Measurements from ENCODE around the gene RAB11FIP4. TPM values are rescaled to one million over a fixed set of nuclear protein-coding genes. Genes with fewer than 3 reads are reported as not detected.
A peak's percentile ranks its signal among the peaks of the same experiment; 100 is the strongest.

Gene RAB11FIP4
- total RNA-seq, 3 donors from 2014 or later, result 1.9 to 18.7 (median 11.8) TPM

DNA sequence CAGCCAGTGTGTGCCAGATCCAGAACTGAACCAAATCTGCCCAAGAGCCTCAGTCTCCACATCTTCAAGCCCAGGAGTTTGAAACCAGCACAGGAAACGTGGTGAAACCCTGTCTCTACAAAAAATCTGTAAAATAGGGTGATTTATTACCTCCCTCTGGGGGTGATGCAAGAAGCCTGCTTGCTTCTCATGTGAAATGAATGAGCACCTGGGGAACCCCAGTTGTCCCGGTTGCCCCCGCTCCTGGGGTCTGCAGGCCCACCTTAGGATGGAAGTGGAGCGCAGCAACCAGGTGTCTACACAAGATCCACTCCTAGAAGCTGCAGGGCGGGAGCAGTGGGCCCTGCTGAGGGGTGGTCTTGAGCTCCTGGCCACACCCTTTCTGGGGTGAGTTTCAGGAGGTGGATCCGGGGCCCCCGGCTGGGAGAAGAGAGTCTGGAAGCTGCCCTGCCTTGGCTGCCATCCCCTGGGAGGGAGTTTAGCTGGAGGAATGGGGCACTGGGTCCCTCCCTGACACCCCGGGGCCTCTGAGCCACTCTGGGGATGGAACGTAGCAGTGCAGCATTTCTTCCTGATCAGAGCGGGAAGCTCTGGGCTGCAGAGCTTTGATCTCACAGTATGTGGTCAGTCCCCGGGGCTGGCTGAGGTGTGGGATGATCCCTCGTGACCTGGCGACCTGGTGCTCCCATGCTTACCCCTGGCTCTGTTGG is 117.8 kb downstream of the RAB11FIP4 start:
- TF ChIP-seq, protein P1, sequence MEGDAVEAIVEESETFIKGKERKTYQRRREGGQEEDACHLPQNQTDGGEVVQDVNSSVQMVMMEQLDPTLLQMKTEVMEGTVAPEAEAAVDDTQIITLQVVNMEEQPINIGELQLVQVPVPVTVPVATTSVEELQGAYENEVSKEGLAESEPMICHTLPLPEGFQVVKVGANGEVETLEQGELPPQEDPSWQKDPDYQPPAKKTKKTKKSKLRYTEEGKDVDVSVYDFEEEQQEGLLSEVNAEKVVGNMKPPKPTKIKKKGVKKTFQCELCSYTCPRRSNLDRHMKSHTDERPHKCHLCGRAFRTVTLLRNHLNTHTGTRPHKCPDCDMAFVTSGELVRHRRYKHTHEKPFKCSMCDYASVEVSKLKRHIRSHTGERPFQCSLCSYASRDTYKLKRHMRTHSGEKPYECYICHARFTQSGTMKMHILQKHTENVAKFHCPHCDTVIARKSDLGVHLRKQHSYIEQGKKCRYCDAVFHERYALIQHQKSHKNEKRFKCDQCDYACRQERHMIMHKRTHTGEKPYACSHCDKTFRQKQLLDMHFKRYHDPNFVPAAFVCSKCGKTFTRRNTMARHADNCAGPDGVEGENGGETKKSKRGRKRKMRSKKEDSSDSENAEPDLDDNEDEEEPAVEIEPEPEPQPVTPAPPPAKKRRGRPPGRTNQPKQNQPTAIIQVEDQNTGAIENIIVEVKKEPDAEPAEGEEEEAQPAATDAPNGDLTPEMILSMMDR (IDR thresholded peaks at IDR 0.05), result no peak
- TF ChIP-seq POLR2A (IDR thresholded peaks at IDR 0.05) (no peak), POLR2AphosphoS5 (IDR thresholded peaks at IDR 0.05) (no peak)
- intact Hi-C loops (cut with DNase I; ENCODE audit: low total_unique reads), result no loop called here
- Histone ChIP-seq H3K4me1 (no peaks in the 10 kb centered on the region), H3K27me3 (peaks cover 0 to 3% of the 10 kb centered on the region in 2 donors), H3K27ac (peak overlapping the region in 1 of 2 donors; percentile 50), H3K9me3 (no peaks in the 10 kb centered on the region), H3K36me3 (no peaks in the 10 kb centered on the region), H3K4me3 (peak overlapping the region in 1 of 3 donors; percentile 4)
- DNase-seq (ENCODE audit: low spot score in 2 of 2), result no peak

DNA sequence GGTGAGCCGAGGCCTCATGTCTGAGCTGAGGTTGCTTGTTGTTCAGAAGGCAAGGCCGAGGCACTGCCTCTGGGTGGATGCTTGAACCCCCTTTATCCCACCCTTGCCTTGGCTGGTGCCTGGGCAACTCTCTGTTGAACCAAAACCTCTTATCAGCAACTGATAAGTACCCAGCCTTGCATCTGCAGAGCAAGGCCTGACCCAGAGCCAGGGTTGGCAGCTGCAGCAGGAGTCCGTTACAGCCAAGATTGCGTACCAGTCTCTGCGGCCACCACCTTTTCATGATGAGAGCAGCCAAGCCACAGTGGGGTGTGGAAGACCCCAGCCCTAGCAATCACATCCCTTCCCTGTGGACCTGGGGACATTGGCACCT is 118.3 kb downstream of the RAB11FIP4 start:
- no peak overlapping the region for H3K27ac ChIP-seq
- no peaks in the 10 kb centered on the region for H3K36me3 ChIP-seq
- DNase-seq (ENCODE audit: low spot score in 2 of 2), result no peak
- H3K4me3 ChIP-seq, result no peak overlapping the region
- H3K9me3 ChIP-seq, result no peaks in the 10 kb centered on the region
- TF ChIP-seq, protein P1 (IDR thresholded peaks at IDR 0.05), result no peak
- no peak for TF ChIP-seq POLR2A (IDR thresholded peaks at IDR 0.05)
- TF ChIP-seq POLR2AphosphoS5 (IDR thresholded peaks at IDR 0.05), result no peak
- intact Hi-C loops (cut with DNase I; ENCODE audit: low total_unique reads), result loop anchor here (1.0 kb wide), 1 partner anchor 32 kb away; no protein-coding TSS in a partner anchor
- H3K4me1 ChIP-seq, result no peaks in the 10 kb centered on the region
- peaks cover 0 to 3% of the 10 kb centered on the region in 2 donors for H3K27me3 ChIP-seq

DNA sequence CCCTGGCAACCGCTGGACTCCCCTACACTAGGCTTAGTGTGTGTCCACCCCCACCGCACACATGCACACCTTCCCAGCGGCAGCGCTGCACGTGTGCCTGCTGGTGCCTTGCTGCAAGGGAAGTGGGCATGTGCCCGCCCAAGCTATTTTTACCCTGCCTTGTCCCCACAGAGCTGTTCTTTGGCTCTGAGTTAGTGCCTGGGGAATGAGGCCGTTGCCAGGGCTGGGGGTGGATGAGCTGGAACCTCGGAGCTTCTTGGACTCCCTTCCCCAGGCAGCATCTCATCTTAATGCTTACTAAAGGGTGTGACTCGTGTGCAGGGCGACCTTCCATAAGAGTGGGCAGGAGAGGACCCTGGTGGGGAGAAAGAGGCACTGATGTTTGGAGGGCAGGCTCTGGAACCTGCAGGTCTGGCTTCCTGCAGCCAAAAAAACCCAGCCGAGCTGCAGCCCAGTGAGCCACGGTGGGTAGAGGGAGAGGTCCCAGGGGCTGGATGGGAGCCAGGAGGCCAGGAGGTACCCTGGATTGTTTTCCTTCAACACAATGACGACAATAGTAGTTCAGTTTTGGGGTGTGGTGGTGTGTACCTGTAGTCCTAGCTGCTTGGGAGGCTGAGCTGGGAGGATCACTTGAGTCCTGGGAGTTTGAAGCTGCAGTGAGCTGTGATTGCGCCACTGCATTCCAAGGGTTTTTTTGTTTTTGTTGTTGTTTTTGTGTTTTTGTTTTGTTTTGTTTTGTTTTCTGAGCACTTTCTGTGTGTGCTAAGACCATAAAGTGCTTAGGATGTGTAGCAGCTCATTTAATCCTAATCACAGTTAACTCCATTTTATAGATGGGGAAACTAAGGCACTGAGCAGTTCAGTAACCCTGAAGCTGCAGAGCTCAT is 119.1 kb downstream of the RAB11FIP4 start:
- Histone ChIP-seq H3K4me3 (no peak overlapping the region), H3K9me3 (no peaks in the 10 kb centered on the region), H3K27ac (no peak overlapping the region), H3K27me3 (peaks cover 0 to 3% of the 10 kb centered on the region in 2 donors), H3K4me1 (no peaks in the 10 kb centered on the region), H3K36me3 (no peaks in the 10 kb centered on the region)
- intact Hi-C loops (cut with DNase I; ENCODE audit: low total_unique reads), result loop anchor here (1.0 kb wide), 1 partner anchor 33 kb away; no protein-coding TSS in a partner anchor
- TF ChIP-seq POLR2AphosphoS5 (IDR thresholded peaks at IDR 0.05), result no peak
- TF ChIP-seq, protein P1 (IDR thresholded peaks at IDR 0.05), result no peak
- no peak for TF ChIP-seq POLR2A (IDR thresholded peaks at IDR 0.05)
- DNase-seq (ENCODE audit: low spot score in 2 of 2), result no peak

DNA sequence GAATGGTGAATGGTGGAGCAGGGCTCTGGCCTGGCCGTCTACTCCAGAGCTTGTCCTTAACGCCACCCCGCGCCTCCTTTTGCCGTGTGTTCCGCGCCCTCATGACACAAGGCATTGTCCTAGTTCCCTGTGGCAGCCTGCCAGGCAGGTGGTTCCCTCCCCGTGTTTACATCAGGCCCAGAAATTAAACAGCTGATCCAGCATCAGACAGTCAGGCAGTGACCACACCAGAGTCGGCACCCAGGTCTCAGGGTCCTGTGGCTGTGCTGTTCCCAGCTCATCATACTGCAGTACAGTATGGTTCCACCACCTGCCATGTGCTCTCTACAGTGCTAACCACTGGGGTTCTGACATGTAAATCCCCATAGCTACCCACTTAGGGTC is 119.7 kb downstream of the RAB11FIP4 start:
- DNase-seq (ENCODE audit: low spot score in 2 of 2), result peak in 1 of 2 donors; percentile 94
- H3K36me3 ChIP-seq, result no peaks in the 10 kb centered on the region
- H3K27me3 ChIP-seq, result peaks cover 0 to 3% of the 10 kb centered on the region in 2 donors
- intact Hi-C loops (cut with DNase I; ENCODE audit: low total_unique reads), result no loop called here
- no peak overlapping the region for H3K27ac ChIP-seq
- no peak overlapping the region for H3K4me3 ChIP-seq
- TF ChIP-seq, protein P1 (IDR thresholded peaks at IDR 0.05), result no peak
- TF ChIP-seq POLR2A (IDR thresholded peaks at IDR 0.05) (no peak), POLR2AphosphoS5 (IDR thresholded peaks at IDR 0.05) (no peak)
- H3K4me1 ChIP-seq, result no peaks in the 10 kb centered on the region
- no peaks in the 10 kb centered on the region for H3K9me3 ChIP-seq

DNA sequence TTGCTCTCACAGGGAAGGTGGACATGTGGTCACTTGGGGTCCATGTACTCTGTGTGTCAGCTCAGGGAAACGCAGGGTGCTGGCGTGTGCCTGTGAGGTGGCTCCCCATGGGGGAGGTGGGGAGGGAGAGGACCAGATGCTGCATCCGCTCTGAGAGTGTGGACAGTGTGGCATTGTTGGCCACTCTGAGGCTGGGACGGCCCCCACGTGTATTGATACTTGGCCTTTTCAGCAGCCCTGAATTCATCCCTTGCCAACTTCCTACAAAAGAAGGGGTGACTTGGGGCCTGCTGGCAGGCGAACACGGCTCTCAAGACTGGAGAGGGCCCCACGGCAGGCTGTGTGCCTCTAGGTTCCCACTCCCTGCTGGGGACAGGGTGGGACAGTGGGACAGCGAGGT is 120.1 kb downstream of the RAB11FIP4 start:
- no peak for TF ChIP-seq POLR2A (IDR thresholded peaks at IDR 0.05)
- intact Hi-C loops (cut with DNase I; ENCODE audit: low total_unique reads), result no loop called here
- H3K27me3 ChIP-seq, result peaks cover 0 to 3% of the 10 kb centered on the region in 2 donors

More for the DNA sequence above, 120.1 kb downstream of the RAB11FIP4 start:
- Histone ChIP-seq H3K4me1 (no peaks in the 10 kb centered on the region), H3K4me3 (no peak overlapping the region), H3K36me3 (no peaks in the 10 kb centered on the region), H3K27ac (no peak overlapping the region), H3K9me3 (no peaks in the 10 kb centered on the region)
- no peak for DNase-seq (ENCODE audit: low spot score in 2 of 2)

Data from breast epithelium (tissue), 4 donors.